AG09319 (cell line): Measurements from ENCODE around the gene NDUFB2.
"Not testable (repeated sequence)": the region's sequence is repeated elsewhere in the genome, so short reads cannot be mapped to it uniquely, and the experiment has no call there.

Experiments used
- DNase-seq: peaks from one replicate; pipeline ENCODE4 v3.0.0-alpha.2; 2010; ENCODE audit warnings: low read depth; ENCODE audit errors: extremely low read depth
- TF ChIP-seq, protein P1 (sequence below): IDR thresholded peaks from 2 replicates; pipeline ENCODE4 v1.5.1; 2011; ENCODE audit warnings: low read depth, mild to moderate bottlenecking, inconsistent platforms, low read length, moderate library complexity

The NDUFB2 gene

DNA sequence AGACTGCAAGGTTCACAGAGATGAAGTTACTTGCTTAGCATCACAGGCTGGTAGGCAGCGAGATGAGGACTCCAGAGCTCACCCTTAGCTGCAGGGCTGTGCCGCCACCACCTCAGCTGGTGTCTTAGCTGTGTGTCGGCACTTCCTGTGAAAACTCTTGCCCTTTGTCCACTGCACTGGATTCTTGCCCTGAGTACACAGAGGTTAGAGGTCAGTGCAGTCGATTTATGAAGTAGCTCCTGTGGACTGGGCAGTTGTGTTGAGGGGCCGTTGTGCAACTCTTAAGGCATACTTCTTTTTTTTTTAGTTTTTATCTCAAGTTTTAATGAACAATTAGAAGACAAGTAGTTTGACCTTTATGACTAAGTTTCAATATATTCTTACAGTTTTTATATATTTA is 10.6 kb downstream of the NDUFB2 start:
- DNase-seq = no peak
- TF ChIP-seq, protein P1, sequence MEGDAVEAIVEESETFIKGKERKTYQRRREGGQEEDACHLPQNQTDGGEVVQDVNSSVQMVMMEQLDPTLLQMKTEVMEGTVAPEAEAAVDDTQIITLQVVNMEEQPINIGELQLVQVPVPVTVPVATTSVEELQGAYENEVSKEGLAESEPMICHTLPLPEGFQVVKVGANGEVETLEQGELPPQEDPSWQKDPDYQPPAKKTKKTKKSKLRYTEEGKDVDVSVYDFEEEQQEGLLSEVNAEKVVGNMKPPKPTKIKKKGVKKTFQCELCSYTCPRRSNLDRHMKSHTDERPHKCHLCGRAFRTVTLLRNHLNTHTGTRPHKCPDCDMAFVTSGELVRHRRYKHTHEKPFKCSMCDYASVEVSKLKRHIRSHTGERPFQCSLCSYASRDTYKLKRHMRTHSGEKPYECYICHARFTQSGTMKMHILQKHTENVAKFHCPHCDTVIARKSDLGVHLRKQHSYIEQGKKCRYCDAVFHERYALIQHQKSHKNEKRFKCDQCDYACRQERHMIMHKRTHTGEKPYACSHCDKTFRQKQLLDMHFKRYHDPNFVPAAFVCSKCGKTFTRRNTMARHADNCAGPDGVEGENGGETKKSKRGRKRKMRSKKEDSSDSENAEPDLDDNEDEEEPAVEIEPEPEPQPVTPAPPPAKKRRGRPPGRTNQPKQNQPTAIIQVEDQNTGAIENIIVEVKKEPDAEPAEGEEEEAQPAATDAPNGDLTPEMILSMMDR = no peak

DNA sequence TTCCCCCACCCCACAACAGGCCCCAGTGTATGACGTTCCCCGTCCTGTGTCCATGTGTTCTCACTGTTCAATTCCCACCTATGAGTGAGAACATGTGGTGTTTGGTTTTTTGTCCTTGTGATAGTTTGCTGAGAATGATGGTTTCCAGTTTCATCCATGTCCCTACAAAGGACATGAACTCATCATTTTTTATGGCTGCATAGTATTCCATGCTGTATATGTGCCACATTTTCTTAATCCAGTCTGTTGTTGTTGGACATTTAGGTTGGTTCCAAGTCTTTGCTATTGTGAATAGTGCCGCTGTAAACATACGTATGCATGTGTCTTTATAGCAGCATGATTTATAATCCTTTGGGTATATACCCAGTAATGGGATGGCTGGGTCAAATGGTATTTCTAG is 12.3 kb downstream of the NDUFB2 start:
- DNase-seq = not testable (repeated sequence)

DNA sequence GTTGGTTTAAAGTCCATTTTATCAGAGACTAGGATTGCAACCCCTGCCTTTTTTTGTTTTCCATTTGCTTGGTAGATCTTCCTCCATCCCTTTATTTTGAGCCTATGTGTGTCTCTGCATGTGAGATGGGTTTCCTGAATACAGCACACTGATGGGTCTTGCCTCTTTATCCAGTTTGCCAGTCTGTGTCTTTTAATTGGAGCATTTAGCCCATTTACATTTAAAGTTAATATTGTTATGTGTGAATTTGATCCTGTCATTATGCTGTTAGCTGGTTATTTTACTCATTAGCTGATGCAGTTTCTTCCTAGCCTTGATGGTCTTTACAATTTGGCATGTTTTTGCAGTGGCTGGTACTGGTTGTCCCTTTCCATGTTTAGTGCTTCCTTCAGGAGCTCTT is 15.9 kb downstream of the NDUFB2 start:
- not testable (repeated sequence) for DNase-seq

DNA sequence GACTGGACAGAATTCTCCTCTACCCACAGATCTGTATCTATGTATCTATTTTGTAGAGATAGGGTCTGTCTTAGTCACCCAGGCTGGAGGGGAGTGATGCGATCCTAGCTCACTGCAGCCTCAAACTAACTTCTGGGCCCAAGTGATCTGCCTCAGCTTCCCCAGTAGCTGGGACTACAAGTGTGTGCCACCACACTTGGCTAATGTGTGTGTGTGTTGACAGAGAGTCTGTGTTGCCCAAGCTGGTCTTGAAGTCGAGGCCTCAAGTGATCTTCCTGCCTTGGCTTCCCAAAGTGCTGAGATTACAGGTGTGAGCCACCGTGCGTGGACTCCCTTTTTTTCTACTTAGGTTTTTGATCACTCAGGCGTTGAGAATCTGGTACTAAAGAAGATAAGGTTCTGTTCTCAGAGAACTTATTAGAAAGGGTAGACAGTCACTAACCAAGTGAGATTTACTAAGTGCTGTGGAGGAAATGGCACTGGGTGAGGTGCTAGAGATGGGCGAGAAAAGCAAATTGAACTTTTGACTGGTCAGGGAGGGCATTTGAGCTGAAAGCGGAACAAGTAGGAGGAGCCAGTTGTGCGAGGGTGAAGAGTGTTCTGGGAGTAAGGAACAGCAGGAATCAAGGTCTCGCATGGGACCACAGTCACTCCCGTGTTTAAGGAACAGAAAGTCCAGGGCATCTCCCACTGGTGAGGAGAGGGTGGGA is 18.0 kb downstream of the NDUFB2 start:
- TF ChIP-seq, protein P1 = no peak
- no peak for DNase-seq

DNA sequence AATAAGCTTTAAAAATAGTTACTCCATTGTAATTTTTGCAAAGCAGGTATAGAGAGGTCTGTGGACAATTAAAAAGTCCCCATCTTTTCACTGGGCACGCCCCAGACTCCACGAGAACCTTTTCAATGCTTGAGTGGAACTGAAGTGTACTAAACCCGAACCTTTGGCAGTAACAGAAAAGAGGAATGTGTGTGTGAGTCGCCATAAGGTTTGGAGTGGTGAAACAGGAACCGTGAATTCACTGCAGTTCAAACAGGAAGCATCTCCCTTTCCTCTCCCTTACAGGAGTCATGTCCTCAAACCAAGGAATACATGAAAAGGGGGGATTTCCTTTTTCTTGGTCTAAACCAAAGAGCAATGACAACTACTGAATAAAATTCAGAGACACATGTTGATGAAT is 23.2 kb downstream of the NDUFB2 start:
- no peak for DNase-seq
- TF ChIP-seq, protein P1 = no peak

DNA sequence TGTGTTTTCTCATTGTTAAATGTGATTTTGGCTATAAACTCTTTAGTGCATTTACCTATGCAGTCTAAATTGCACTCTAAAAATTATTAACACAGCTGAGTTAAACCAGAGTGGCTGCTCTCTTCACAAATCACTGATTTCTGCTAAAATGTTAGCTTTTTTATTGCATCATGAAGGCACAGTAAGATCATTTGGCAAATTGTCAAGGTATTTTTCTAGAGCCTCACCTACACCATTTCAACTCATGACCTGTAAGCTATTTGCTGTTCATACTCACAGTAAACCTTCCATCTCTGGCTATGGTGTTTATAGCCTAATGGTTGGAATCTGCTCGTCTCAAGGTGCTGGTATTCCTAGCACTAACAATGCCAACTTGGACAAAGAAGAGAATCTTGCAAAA is 25.7 kb downstream of the NDUFB2 start:
- TF ChIP-seq, protein P1 = no peak
- DNase-seq = no peak

DNA sequence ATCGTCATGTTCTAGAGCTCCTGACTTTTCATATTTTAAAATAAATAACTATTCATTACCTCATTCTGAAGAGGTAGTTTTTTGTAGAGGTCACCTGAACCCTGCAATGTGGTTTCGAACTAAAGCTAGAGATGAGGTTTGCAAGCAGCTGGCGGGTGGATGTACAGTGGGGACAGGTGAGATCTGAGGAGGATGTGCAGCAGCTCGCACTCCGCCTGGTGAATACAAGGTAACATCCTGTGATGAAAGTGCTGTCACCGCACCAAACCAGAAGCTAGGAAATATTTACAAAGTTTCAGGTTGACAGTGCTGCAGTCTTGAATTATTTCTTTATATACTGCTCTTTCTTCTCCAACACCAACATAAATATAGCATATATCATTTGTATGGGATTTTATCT is 26.5 kb downstream of the NDUFB2 start:
- TF ChIP-seq, protein P1 = no peak
- no peak for DNase-seq

DNA sequence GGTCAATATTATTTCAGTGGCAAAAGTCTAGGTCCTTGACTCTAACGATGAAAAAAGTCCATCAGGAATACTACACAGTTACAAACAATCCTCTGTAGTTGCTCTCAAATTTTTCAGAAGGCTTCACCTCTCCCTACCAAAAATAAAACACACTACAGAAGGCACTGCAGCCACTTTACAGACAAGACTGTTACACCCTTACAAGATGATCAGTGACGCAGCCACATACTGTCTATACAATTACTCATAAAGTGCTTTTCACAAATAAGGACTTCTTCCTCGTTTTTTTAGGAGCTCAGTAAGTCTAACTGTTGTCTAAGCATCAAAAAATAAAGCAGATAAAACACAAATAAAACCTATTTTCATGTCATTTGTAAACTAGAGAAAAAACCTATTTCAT is 27.1 kb downstream of the NDUFB2 start:
- TF ChIP-seq, protein P1 = no peak
- DNase-seq = no peak
